Measurements from ENCODE around the gene RASSF4. TPM values are rescaled to one million over a fixed set of nuclear protein-coding genes. Genes with fewer than 3 reads are reported as not detected.

Gene RASSF4
- 6.4 and 7.4 TPM in 2 replicates for total RNA-seq

GRCh38 chr10:44959247-44960087 lies at the start of gene RASSF4:
TSS of gene RASSF4 (plus strand) at chr10:44959802. CDS start at chr10:44970203, 10,401 bp downstream.

GRCh38 chr10:44911081-44911540 lies 48.5 kb upstream of the RASSF4 start, which contains the start of gene TMEM72:
TSS of gene TMEM72 (plus strand) at chr10:44911337. CDS start at chr10:44911513, 176 bp downstream.

GRCh38 chr10:44978570-44979280 lies 19.1 kb downstream of the RASSF4 start, which contains the start of gene DEPP1:
TSS of gene DEPP1 (minus strand) at chr10:44978809. CDS start at chr10:44978030, 779 bp downstream.

DNA sequence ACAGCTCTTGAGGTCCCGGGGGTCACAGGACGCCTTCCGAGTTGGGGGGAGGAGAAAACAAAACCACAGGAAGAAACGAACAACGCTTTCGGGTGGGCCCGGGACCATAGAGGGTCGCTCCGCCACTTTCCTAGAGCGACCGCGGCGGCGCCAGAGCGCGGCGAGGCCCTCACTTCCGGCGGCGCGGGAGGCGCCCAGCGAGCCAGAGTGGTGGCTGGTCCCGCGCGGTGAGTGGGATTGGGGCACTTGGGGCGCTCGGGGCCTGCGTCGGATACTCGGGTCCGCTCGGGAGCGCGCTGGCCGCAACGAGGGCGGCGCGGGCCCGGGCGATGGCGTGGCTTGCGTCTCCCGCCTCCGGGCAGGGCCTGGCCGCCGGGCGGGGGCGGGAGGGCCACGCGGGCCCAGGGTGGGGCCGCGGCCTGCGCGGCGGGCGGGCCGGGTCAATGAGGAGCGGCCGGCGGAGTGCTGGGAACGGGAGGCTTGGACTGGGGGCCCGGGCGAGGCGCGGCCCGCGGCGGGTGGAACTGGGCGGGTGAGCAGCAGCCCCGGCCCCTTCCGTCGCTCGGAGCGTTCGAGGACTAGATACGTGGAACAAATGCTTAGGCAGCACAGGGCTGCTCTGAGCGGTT lies 41.3 kb downstream of the RASSF4 start, which contains the start of gene ZNF22:
Gene ZNF22 (plus strand): TSS at position 172 of the 629 bp plus-strand sequence. CDS start 2,446 bp downstream, outside the sequence.

Other genes starting within 250 kb of the RASSF4 start
- not detected in 2 replicates for gene TMEM72, start 48.5 kb upstream of the RASSF4 start, total RNA-seq
- gene DEPP1, start 19.0 kb downstream of the RASSF4 start, total RNA-seq, result 145 and 150 TPM in 2 replicates
- 11.7 and 12.2 TPM in 2 replicates for gene ZNF22, start 41.1 kb downstream of the RASSF4 start, total RNA-seq

All from cardiac ventricle fibroblast (primary cell).